Measurements from ENCODE around the gene TCN2.

Gene TCN2

GRCh38 chr22:30601464-30601863 lies 5.5 kb upstream of the TCN2 start:
- H3K36me3 ChIP-seq (ENCODE audit: insufficient read depth, low read length): no peaks in the 10 kb centered on the region
- H3K4me3 ChIP-seq (ENCODE audit: low read depth in 1 of 2, low read length in 2 of 2): no peak overlapping the region
- H3K27me3 ChIP-seq (ENCODE audit: control insufficient read depth in 1 of 2, insufficient read depth in 2 of 2, low read length in 2 of 2): no peaks in the 10 kb centered on the region
- H3K4me1 ChIP-seq (ENCODE audit: insufficient read depth, low read length): peaks cover 10% of the 10 kb centered on the region
- no peak overlapping the region for H3K27ac ChIP-seq (ENCODE audit: low read depth, low read length)
- H3K9me3 ChIP-seq (ENCODE audit: low read length): no peaks in the 10 kb centered on the region
- no peak overlapping the region for H3K9ac ChIP-seq (ENCODE audit: low read length)

- Histone ChIP-seq H3K36me3 (ENCODE audit: insufficient read depth, low read length) (no peaks in the 10 kb centered on the region), H3K27ac (ENCODE audit: low read depth, low read length) (no peak overlapping the region), H3K9ac (ENCODE audit: low read length) (no peak overlapping the region), H3K9me3 (ENCODE audit: low read length) (no peaks in the 10 kb centered on the region), H3K27me3 (ENCODE audit: control insufficient read depth in 1 of 2, insufficient read depth in 2 of 2, low read length in 2 of 2) (no peaks in the 10 kb centered on the region), H3K4me1 (ENCODE audit: insufficient read depth, low read length) (peaks cover 10% of the 10 kb centered on the region), H3K4me3 (ENCODE audit: low read depth in 1 of 2, low read length in 2 of 2) (no peak overlapping the region)
Measured at GRCh38 chr22:30602049-30602448, 4.9 kb upstream of the TCN2 start.

GRCh38 chr22:30603801-30604200 lies 3.2 kb upstream of the TCN2 start:
- Histone ChIP-seq H3K27ac (ENCODE audit: low read depth, low read length) (no peak overlapping the region), H3K36me3 (ENCODE audit: insufficient read depth, low read length) (no peaks in the 10 kb centered on the region), H3K4me1 (ENCODE audit: insufficient read depth, low read length) (peaks cover 27% of the 10 kb centered on the region), H3K27me3 (ENCODE audit: control insufficient read depth in 1 of 2, insufficient read depth in 2 of 2, low read length in 2 of 2) (no peaks in the 10 kb centered on the region), H3K9me3 (ENCODE audit: low read length) (no peaks in the 10 kb centered on the region), H3K4me3 (ENCODE audit: low read depth in 1 of 2, low read length in 2 of 2) (no peak overlapping the region), H3K9ac (ENCODE audit: low read length) (no peak overlapping the region)

- no peak overlapping the region for H3K4me3 ChIP-seq (ENCODE audit: low read depth in 1 of 2, low read length in 2 of 2)
- no peaks in the 10 kb centered on the region for H3K36me3 ChIP-seq (ENCODE audit: insufficient read depth, low read length)
- H3K27me3 ChIP-seq (ENCODE audit: control insufficient read depth in 1 of 2, insufficient read depth in 2 of 2, low read length in 2 of 2): no peaks in the 10 kb centered on the region
- H3K9me3 ChIP-seq (ENCODE audit: low read length): no peaks in the 10 kb centered on the region
- H3K9ac ChIP-seq (ENCODE audit: low read length): no peak overlapping the region
- H3K4me1 ChIP-seq (ENCODE audit: insufficient read depth, low read length): peaks cover 37% of the 10 kb centered on the region
- H3K27ac ChIP-seq (ENCODE audit: low read depth, low read length): no peak overlapping the region
Measured at GRCh38 chr22:30604723-30605122, 2.3 kb upstream of the TCN2 start.

GRCh38 chr22:30605449-30606110 lies 1.4 kb upstream of the TCN2 start:
- H3K36me3 ChIP-seq (ENCODE audit: insufficient read depth, low read length): peaks cover 5% of the 10 kb centered on the region
- H3K9ac ChIP-seq (ENCODE audit: low read length): no peak overlapping the region
- H3K4me1 ChIP-seq (ENCODE audit: insufficient read depth, low read length): peaks cover 43% of the 10 kb centered on the region
- no peaks in the 10 kb centered on the region for H3K9me3 ChIP-seq (ENCODE audit: low read length)
- H3K27me3 ChIP-seq (ENCODE audit: control insufficient read depth in 1 of 2, insufficient read depth in 2 of 2, low read length in 2 of 2): no peaks in the 10 kb centered on the region
- H3K4me3 ChIP-seq (ENCODE audit: low read depth in 1 of 2, low read length in 2 of 2): peak overlapping the region; percentile 23 to 94
- no peak overlapping the region for H3K27ac ChIP-seq (ENCODE audit: low read depth, low read length)

GRCh38 chr22:30607300-30607930 lies 441 bp downstream of the TCN2 start:
- H3K9me3 ChIP-seq (ENCODE audit: low read length): no peaks in the 10 kb centered on the region
- peaks cover 43% of the 10 kb centered on the region for H3K4me1 ChIP-seq (ENCODE audit: insufficient read depth, low read length)
- peak overlapping the region; percentile 82 for H3K27ac ChIP-seq (ENCODE audit: low read depth, low read length)
- peaks cover 16% of the 10 kb centered on the region for H3K36me3 ChIP-seq (ENCODE audit: insufficient read depth, low read length)
- H3K4me3 ChIP-seq (ENCODE audit: low read depth in 1 of 2, low read length in 2 of 2): peak overlapping the region; percentile 56 to 94
- H3K9ac ChIP-seq (ENCODE audit: low read length): peak overlapping the region; percentile 43
- H3K27me3 ChIP-seq (ENCODE audit: control insufficient read depth in 1 of 2, insufficient read depth in 2 of 2, low read length in 2 of 2): no peaks in the 10 kb centered on the region

GRCh38 chr22:30607939-30608338 lies 965 bp downstream of the TCN2 start:
- no peak overlapping the region for H3K9ac ChIP-seq (ENCODE audit: low read length)
- H3K4me1 ChIP-seq (ENCODE audit: insufficient read depth, low read length): peaks cover 43% of the 10 kb centered on the region
- H3K9me3 ChIP-seq (ENCODE audit: low read length): no peaks in the 10 kb centered on the region

GRCh38 chr22:30609260-30610185 lies 2.5 kb downstream of the TCN2 start:
- Histone ChIP-seq H3K4me1 (ENCODE audit: insufficient read depth, low read length) (peaks cover 43% of the 10 kb centered on the region), H3K27me3 (ENCODE audit: control insufficient read depth in 1 of 2, insufficient read depth in 2 of 2, low read length in 2 of 2) (no peaks in the 10 kb centered on the region), H3K9ac (ENCODE audit: low read length) (no peak overlapping the region), H3K4me3 (ENCODE audit: low read depth in 1 of 2, low read length in 2 of 2) (peak overlapping the region in 1 of 2 donors; percentile 94), H3K27ac (ENCODE audit: low read depth, low read length) (peak overlapping the region; percentile 40), H3K36me3 (ENCODE audit: insufficient read depth, low read length) (peaks cover 29% of the 10 kb centered on the region), H3K9me3 (ENCODE audit: low read length) (no peaks in the 10 kb centered on the region)

More at GRCh38 chr22:30607939-30608338, 965 bp downstream of the TCN2 start:
- Histone ChIP-seq H3K27ac (ENCODE audit: low read depth, low read length) (peak overlapping the region; percentile 82), H3K4me3 (ENCODE audit: low read depth in 1 of 2, low read length in 2 of 2) (peak overlapping the region; percentile 56 to 94), H3K27me3 (ENCODE audit: control insufficient read depth in 1 of 2, insufficient read depth in 2 of 2, low read length in 2 of 2) (no peaks in the 10 kb centered on the region), H3K36me3 (ENCODE audit: insufficient read depth, low read length) (peaks cover 20% of the 10 kb centered on the region)

- H3K27ac ChIP-seq (ENCODE audit: low read depth, low read length): no peak overlapping the region
Measured at GRCh38 chr22:30610299-30610698, 3.3 kb downstream of the TCN2 start.

GRCh38 chr22:30611197-30611596 lies 4.2 kb downstream of the TCN2 start:
- Histone ChIP-seq H3K27me3 (ENCODE audit: control insufficient read depth in 1 of 2, insufficient read depth in 2 of 2, low read length in 2 of 2) (no peaks in the 10 kb centered on the region), H3K9me3 (ENCODE audit: low read length) (no peaks in the 10 kb centered on the region), H3K4me1 (ENCODE audit: insufficient read depth, low read length) (peaks cover 32% of the 10 kb centered on the region), H3K9ac (ENCODE audit: low read length) (no peak overlapping the region), H3K27ac (ENCODE audit: low read depth, low read length) (no peak overlapping the region), H3K4me3 (ENCODE audit: low read depth in 1 of 2, low read length in 2 of 2) (no peak overlapping the region), H3K36me3 (ENCODE audit: insufficient read depth, low read length) (peaks cover 42% of the 10 kb centered on the region)

More at GRCh38 chr22:30610299-30610698, 3.3 kb downstream of the TCN2 start:
- Histone ChIP-seq H3K9ac (ENCODE audit: low read length) (no peak overlapping the region), H3K36me3 (ENCODE audit: insufficient read depth, low read length) (peaks cover 35% of the 10 kb centered on the region), H3K9me3 (ENCODE audit: low read length) (no peaks in the 10 kb centered on the region), H3K4me1 (ENCODE audit: insufficient read depth, low read length) (peaks cover 40% of the 10 kb centered on the region), H3K4me3 (ENCODE audit: low read depth in 1 of 2, low read length in 2 of 2) (no peak overlapping the region), H3K27me3 (ENCODE audit: control insufficient read depth in 1 of 2, insufficient read depth in 2 of 2, low read length in 2 of 2) (no peaks in the 10 kb centered on the region)

- Histone ChIP-seq H3K27me3 (ENCODE audit: control insufficient read depth in 1 of 2, insufficient read depth in 2 of 2, low read length in 2 of 2) (no peaks in the 10 kb centered on the region), H3K9ac (ENCODE audit: low read length) (no peak overlapping the region), H3K4me1 (ENCODE audit: insufficient read depth, low read length) (peaks cover 26% of the 10 kb centered on the region), H3K9me3 (ENCODE audit: low read length) (no peaks in the 10 kb centered on the region), H3K27ac (ENCODE audit: low read depth, low read length) (no peak overlapping the region), H3K36me3 (ENCODE audit: insufficient read depth, low read length) (peaks cover 42% of the 10 kb centered on the region), H3K4me3 (ENCODE audit: low read depth in 1 of 2, low read length in 2 of 2) (no peak overlapping the region)
Measured at GRCh38 chr22:30612789-30613188, 5.8 kb downstream of the TCN2 start.
